ENCODE data around the gene ST8SIA1.

Gene ST8SIA1

DNA sequence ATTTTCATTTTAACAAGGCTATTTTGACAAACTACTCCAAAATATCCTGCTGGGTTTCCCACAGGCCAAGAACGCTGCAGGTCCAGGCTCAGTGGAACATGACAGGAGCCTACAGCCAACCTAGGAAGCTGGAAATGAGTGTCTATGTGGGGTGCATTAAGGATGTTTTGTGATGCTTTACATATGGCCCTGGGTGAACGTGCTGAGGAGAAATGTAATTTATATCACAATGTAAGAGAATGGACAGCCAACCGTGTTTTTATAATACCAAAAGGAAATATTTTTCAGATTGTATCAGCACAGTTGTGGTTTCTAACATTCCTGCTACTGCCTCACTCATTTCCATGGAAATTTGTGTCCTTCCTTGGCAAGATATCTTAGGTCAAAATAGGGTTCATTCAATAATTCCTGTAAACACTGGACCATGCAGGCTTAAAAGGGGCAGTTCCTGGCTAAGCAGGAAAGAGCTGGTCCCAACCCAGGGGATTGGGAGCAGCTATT lies 51.5 kb downstream of the ST8SIA1 start:
- no peak overlapping the region for H3K4me3 ChIP-seq (ENCODE audit: low read length)
- H4K20me1 ChIP-seq (ENCODE audit: control insufficient read depth, insufficient read depth, low read depth, low read length), result no peaks in the 10 kb centered on the region
- H3K9me3 ChIP-seq (ENCODE audit: control insufficient read depth, insufficient read depth, low read length), result no peaks in the 10 kb centered on the region
- H3K27ac ChIP-seq (ENCODE audit: low read depth, low read length), result no peak overlapping the region
- H3K36me3 ChIP-seq (ENCODE audit: control insufficient read depth, low read length), result no peaks in the 10 kb centered on the region
- H3K27me3 ChIP-seq (ENCODE audit: control insufficient read depth, low read length), result no peaks in the 10 kb centered on the region
- no peaks in the 10 kb centered on the region for H3K4me1 ChIP-seq (ENCODE audit: control insufficient read depth, low read length)
- no peak overlapping the region for H3K4me2 ChIP-seq (ENCODE audit: low read length)
- H3K9me2 ChIP-seq (replicated peaks; ENCODE audit: control insufficient read depth, low read length), result no peaks in the 10 kb centered on the region
- no peaks in the 10 kb centered on the region for H3F3A ChIP-seq (ENCODE audit: control insufficient read depth, insufficient read depth)
- H3K79me2 ChIP-seq (ENCODE audit: control insufficient read depth, low read length), result no peaks in the 10 kb centered on the region
- TF ChIP-seq, protein P1, sequence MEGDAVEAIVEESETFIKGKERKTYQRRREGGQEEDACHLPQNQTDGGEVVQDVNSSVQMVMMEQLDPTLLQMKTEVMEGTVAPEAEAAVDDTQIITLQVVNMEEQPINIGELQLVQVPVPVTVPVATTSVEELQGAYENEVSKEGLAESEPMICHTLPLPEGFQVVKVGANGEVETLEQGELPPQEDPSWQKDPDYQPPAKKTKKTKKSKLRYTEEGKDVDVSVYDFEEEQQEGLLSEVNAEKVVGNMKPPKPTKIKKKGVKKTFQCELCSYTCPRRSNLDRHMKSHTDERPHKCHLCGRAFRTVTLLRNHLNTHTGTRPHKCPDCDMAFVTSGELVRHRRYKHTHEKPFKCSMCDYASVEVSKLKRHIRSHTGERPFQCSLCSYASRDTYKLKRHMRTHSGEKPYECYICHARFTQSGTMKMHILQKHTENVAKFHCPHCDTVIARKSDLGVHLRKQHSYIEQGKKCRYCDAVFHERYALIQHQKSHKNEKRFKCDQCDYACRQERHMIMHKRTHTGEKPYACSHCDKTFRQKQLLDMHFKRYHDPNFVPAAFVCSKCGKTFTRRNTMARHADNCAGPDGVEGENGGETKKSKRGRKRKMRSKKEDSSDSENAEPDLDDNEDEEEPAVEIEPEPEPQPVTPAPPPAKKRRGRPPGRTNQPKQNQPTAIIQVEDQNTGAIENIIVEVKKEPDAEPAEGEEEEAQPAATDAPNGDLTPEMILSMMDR (IDR thresholded peaks at IDR 0.05; ENCODE audit: low read depth, low read length, poor library complexity, severe bottlenecking), result no peak
- TF ChIP-seq EZH2phosphoT487 (IDR thresholded peaks at IDR 0.05; ENCODE audit: borderline replicate concordance, low read length), result no peak

DNA sequence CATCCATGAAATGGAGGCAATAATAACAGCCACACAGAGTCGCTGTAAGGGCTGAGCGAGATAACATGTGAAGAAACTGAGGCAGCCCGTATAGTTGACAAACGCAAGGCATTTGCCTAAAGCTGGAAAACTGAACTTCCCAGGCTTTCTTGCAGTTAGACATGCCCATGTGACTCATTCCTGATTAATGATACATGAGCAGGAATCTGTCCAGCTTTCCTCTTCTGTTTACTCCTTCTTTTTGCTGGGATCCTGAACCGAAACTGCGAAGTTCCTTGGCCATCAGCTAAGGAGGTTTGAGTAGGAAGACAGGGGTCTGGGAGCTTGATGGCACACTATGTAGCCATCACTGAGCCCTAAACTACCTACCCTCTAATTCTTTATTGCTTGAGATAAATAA lies 52.2 kb downstream of the ST8SIA1 start:
- Histone ChIP-seq H3K36me3 (ENCODE audit: control insufficient read depth, low read length) (no peaks in the 10 kb centered on the region), H3K4me3 (ENCODE audit: low read length) (no peak overlapping the region), H3K4me1 (ENCODE audit: control insufficient read depth, low read length) (no peaks in the 10 kb centered on the region), H3F3A (ENCODE audit: control insufficient read depth, insufficient read depth) (no peaks in the 10 kb centered on the region), H3K79me2 (ENCODE audit: control insufficient read depth, low read length) (no peaks in the 10 kb centered on the region), H4K20me1 (ENCODE audit: control insufficient read depth, insufficient read depth, low read depth, low read length) (no peaks in the 10 kb centered on the region), H3K9me2 (replicated peaks; ENCODE audit: control insufficient read depth, low read length) (no peaks in the 10 kb centered on the region), H3K27ac (ENCODE audit: low read depth, low read length) (no peak overlapping the region), H3K9me3 (ENCODE audit: control insufficient read depth, insufficient read depth, low read length) (no peaks in the 10 kb centered on the region), H3K27me3 (ENCODE audit: control insufficient read depth, low read length) (no peaks in the 10 kb centered on the region), H3K4me2 (ENCODE audit: low read length) (no peak overlapping the region)
- TF ChIP-seq EZH2phosphoT487 (IDR thresholded peaks at IDR 0.05; ENCODE audit: borderline replicate concordance, low read length), result no peak
- TF ChIP-seq, protein P1 (IDR thresholded peaks at IDR 0.05; ENCODE audit: low read depth, low read length, poor library complexity, severe bottlenecking), result no peak

DNA sequence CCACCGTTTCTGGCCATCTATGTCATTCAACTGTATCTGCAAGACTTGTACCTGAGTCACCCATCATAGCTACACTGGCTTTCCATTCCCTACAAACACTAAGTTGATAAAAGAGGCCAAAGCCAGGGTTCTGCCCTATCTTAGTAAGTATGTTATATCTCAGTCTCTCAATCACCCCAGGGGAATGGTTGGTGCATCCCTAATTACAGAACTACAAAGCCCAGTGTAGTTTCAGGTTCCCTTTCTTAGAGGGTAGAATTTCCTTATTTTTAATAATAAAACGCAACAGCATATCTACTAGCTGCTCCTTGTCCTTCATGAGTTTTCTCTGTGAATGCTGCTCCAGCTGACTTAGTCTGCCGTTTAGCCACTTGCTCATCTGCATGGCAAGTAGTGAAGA lies 57.6 kb downstream of the ST8SIA1 start:
- no peak overlapping the region for H3K27ac ChIP-seq (ENCODE audit: low read depth, low read length)
- H3K79me2 ChIP-seq (ENCODE audit: control insufficient read depth, low read length), result no peaks in the 10 kb centered on the region
- H3K36me3 ChIP-seq (ENCODE audit: control insufficient read depth, low read length), result no peaks in the 10 kb centered on the region
- H4K20me1 ChIP-seq (ENCODE audit: control insufficient read depth, insufficient read depth, low read depth, low read length), result no peaks in the 10 kb centered on the region
- H3K9me2 ChIP-seq (replicated peaks; ENCODE audit: control insufficient read depth, low read length), result no peaks in the 10 kb centered on the region
- TF ChIP-seq EZH2phosphoT487 (IDR thresholded peaks at IDR 0.05; ENCODE audit: borderline replicate concordance, low read length), result no peak
- TF ChIP-seq, protein P1 (IDR thresholded peaks at IDR 0.05; ENCODE audit: low read depth, low read length, poor library complexity, severe bottlenecking), result no peak
- H3K4me3 ChIP-seq (ENCODE audit: low read length), result no peak overlapping the region
- no peaks in the 10 kb centered on the region for H3K27me3 ChIP-seq (ENCODE audit: control insufficient read depth, low read length)
- H3K9me3 ChIP-seq (ENCODE audit: control insufficient read depth, insufficient read depth, low read length), result no peaks in the 10 kb centered on the region
- H3F3A ChIP-seq (ENCODE audit: control insufficient read depth, insufficient read depth), result no peaks in the 10 kb centered on the region
- no peaks in the 10 kb centered on the region for H3K4me1 ChIP-seq (ENCODE audit: control insufficient read depth, low read length)
- H3K4me2 ChIP-seq (ENCODE audit: low read length), result no peak overlapping the region
